ENCODE measurements around the gene VEGFC. TPM values are rescaled to one million over a fixed set of nuclear protein-coding genes. Genes with fewer than 3 reads are reported as not detected.

VEGFC gene
- total RNA-seq, 1 experiment from 2014 or later, result not detected

- no peaks in the 10 kb centered on the region for H3K36me3 ChIP-seq (ENCODE audit: control insufficient read depth, insufficient read depth, low read length)
- no peak for DNase-seq
- H3K4me3 ChIP-seq (ENCODE audit: low read depth, low read length), result no peak overlapping the region
- Mint-ChIP-seq H3K36me3 (ENCODE audit: insufficient read depth, unreplicated experiment) (no peaks in the 10 kb centered on the region), H3K27me3 (ENCODE audit: insufficient read depth, unreplicated experiment) (no peaks in the 10 kb centered on the region), H3K27ac (ENCODE audit: unreplicated experiment) (no peak overlapping the region), H3K9me3 (ENCODE audit: unreplicated experiment) (no peaks in the 10 kb centered on the region), H3K4me1 (ENCODE audit: low read depth, unreplicated experiment) (no peaks in the 10 kb centered on the region), H3K4me3 (ENCODE audit: unreplicated experiment) (no peak overlapping the region)
- BruUV-seq (replicated peaks), result no TSS peak
- TF ChIP-seq, protein P1, sequence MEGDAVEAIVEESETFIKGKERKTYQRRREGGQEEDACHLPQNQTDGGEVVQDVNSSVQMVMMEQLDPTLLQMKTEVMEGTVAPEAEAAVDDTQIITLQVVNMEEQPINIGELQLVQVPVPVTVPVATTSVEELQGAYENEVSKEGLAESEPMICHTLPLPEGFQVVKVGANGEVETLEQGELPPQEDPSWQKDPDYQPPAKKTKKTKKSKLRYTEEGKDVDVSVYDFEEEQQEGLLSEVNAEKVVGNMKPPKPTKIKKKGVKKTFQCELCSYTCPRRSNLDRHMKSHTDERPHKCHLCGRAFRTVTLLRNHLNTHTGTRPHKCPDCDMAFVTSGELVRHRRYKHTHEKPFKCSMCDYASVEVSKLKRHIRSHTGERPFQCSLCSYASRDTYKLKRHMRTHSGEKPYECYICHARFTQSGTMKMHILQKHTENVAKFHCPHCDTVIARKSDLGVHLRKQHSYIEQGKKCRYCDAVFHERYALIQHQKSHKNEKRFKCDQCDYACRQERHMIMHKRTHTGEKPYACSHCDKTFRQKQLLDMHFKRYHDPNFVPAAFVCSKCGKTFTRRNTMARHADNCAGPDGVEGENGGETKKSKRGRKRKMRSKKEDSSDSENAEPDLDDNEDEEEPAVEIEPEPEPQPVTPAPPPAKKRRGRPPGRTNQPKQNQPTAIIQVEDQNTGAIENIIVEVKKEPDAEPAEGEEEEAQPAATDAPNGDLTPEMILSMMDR (IDR thresholded peaks at IDR 0.05; ENCODE audit: insufficient read depth in 1 of 2, low read depth in 1 of 2, low read length in 1 of 2, severe bottlenecking in 1 of 2, unreplicated experiment in 1 of 2), result no peak
- H3K27me3 ChIP-seq (replicated peaks; ENCODE audit: control insufficient read depth, insufficient read depth, low read length), result no peaks in the 10 kb centered on the region
- CTCF ChIA-PET, result no interaction called here
- POLR2A ChIA-PET, result no interaction called here
- intact Hi-C loops (cut with micrococcal nuclease; ENCODE audit: unreplicated experiment), result no loop called here
- no peaks in the 10 kb centered on the region for H3K9me3 ChIP-seq
- no peaks in the 10 kb centered on the region for H3K4me1 ChIP-seq
Observed at GRCh38 chr4:176653401-176654220, 139.1 kb downstream of the VEGFC start.

DNA sequence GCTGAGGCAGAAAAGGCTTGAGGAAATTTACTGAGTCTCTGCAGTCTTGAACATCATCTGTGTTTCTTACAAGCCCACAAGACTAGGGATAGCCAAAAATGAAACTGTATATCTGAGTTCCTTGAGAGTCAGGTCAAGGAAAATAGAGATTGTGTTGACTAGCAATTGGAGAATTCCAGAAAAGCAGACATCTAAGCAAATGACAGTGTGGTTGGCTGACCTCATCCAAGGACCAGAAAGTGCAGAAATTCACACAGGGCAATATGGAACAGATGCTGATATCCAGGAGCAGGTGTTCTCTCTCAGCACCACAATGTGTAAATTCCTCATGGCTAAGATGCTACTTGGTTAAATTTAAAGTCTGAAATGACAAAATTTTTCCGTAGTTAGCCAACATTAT, 146.4 kb downstream of the VEGFC start:
- Mint-ChIP-seq H3K36me3 (ENCODE audit: insufficient read depth, unreplicated experiment) (no peaks in the 10 kb centered on the region), H3K9me3 (ENCODE audit: unreplicated experiment) (no peaks in the 10 kb centered on the region), H3K4me3 (ENCODE audit: unreplicated experiment) (no peak overlapping the region), H3K27me3 (ENCODE audit: insufficient read depth, unreplicated experiment) (no peaks in the 10 kb centered on the region), H3K27ac (ENCODE audit: unreplicated experiment) (no peak overlapping the region), H3K4me1 (ENCODE audit: low read depth, unreplicated experiment) (no peaks in the 10 kb centered on the region)
- no peak overlapping the region for H3K4me3 ChIP-seq (ENCODE audit: low read depth, low read length)
- no peaks in the 10 kb centered on the region for H3K36me3 ChIP-seq (ENCODE audit: control insufficient read depth, insufficient read depth, low read length)
- CTCF ChIA-PET, result no interaction called here
- H3K27me3 ChIP-seq (replicated peaks; ENCODE audit: control insufficient read depth, insufficient read depth, low read length), result no peaks in the 10 kb centered on the region
- intact Hi-C loops (cut with micrococcal nuclease; ENCODE audit: unreplicated experiment), result no loop called here
- H3K9me3 ChIP-seq, result no peaks in the 10 kb centered on the region
- no peak for DNase-seq
- TF ChIP-seq, protein P1 (IDR thresholded peaks at IDR 0.05; ENCODE audit: insufficient read depth in 1 of 2, low read depth in 1 of 2, low read length in 1 of 2, severe bottlenecking in 1 of 2, unreplicated experiment in 1 of 2), result no peak
- POLR2A ChIA-PET, result no interaction called here
- no peaks in the 10 kb centered on the region for H3K4me1 ChIP-seq
- BruUV-seq (replicated peaks), result no TSS peak

GRCh38 chr4:176645246-176645960, 147.3 kb downstream of the VEGFC start:
- intact Hi-C loops (cut with micrococcal nuclease; ENCODE audit: unreplicated experiment), result no loop called here
- Histone ChIP-seq H3K9me3 (no peaks in the 10 kb centered on the region), H3K4me3 (ENCODE audit: low read depth, low read length) (no peak overlapping the region), H3K27me3 (replicated peaks; ENCODE audit: control insufficient read depth, insufficient read depth, low read length) (no peaks in the 10 kb centered on the region), H3K4me1 (no peaks in the 10 kb centered on the region), H3K36me3 (ENCODE audit: control insufficient read depth, insufficient read depth, low read length) (no peaks in the 10 kb centered on the region)
- Mint-ChIP-seq H3K36me3 (ENCODE audit: insufficient read depth, unreplicated experiment) (no peaks in the 10 kb centered on the region), H3K4me3 (ENCODE audit: unreplicated experiment) (no peak overlapping the region), H3K4me1 (ENCODE audit: low read depth, unreplicated experiment) (no peaks in the 10 kb centered on the region), H3K27me3 (ENCODE audit: insufficient read depth, unreplicated experiment) (no peaks in the 10 kb centered on the region), H3K9me3 (ENCODE audit: unreplicated experiment) (no peaks in the 10 kb centered on the region), H3K27ac (ENCODE audit: unreplicated experiment) (no peak overlapping the region)
- ChIA-PET POLR2A (no interaction called here), CTCF (no interaction called here)
- TF ChIP-seq, protein P1 (IDR thresholded peaks at IDR 0.05; ENCODE audit: insufficient read depth in 1 of 2, low read depth in 1 of 2, low read length in 1 of 2, severe bottlenecking in 1 of 2, unreplicated experiment in 1 of 2), result no peak
- DNase-seq, result no peak
- BruUV-seq (replicated peaks), result no TSS peak
